ENCODE measurements around the gene HUWE1.
"Not testable (repeated sequence)": the region's sequence is repeated elsewhere in the genome, so short reads cannot be mapped to it uniquely, and the experiment has no call there.

HUWE1 gene

GRCh38 chrX:53547668-53548067, 138.9 kb downstream of the HUWE1 start:
- intact Hi-C loops (cut with DNase I): no loop called here
- no peak for DNase-seq

DNA sequence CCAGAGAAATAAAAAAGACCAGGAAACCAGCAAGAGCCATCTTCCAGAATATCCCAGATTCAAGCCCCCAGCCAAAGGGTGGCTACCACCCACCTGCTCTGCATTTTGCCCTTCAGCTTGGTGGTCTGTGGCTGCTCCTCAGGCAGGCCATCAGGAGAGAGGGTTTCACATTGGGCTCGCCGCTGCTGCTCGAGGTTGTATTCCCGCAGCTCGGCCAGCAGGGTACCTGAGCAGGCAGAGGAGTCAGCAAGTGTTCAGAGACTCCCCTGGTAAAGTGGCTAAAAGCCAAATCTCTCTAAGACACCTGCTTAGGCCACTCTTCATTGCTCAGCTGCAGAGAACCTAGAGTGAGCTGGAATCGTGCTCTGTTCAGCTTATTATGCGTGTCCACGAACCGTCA, 141.6 kb downstream of the HUWE1 start:
- DNase-seq: no peak
- intact Hi-C loops (cut with DNase I): no loop called here

- DNase-seq: no peak
- intact Hi-C loops (cut with DNase I): no loop called here
Measured at GRCh38 chrX:53538781-53539180, 147.7 kb downstream of the HUWE1 start.

DNA sequence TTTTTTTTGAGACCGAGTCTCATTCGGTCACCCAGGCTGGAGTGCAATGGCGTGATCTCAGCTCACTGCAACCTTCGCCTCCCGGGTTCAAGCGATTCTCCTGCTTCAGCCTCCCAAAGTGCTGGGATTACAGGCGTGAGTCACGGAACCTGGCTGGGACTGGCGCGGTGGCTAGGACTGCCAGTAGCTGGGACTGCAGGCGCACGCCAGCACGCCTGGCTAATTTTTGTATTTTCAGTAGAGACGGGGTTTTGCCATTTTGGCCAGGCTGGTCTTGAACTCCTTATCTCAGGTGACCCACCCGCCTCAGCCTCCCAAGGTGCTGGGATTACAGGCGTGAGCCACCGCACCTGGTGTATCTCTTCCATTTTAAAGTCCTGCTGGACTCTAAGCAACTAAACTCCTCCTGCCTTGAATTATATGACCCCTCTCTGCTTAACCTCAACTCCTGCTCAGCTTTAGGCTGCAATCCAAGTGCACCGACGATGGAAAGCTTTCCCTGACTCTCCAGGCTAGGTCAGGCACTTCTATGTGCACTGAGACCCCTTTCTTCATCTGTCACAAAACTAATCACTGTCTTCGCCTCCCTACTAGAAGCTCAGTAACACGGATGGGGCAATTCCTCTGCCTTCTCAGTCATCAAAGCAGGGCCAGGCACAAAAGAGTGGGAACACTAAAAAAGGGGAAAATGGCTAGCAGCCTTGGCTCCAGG, 155.1 kb downstream of the HUWE1 start:
- intact Hi-C loops (cut with DNase I): not testable (repeated sequence)

DNA sequence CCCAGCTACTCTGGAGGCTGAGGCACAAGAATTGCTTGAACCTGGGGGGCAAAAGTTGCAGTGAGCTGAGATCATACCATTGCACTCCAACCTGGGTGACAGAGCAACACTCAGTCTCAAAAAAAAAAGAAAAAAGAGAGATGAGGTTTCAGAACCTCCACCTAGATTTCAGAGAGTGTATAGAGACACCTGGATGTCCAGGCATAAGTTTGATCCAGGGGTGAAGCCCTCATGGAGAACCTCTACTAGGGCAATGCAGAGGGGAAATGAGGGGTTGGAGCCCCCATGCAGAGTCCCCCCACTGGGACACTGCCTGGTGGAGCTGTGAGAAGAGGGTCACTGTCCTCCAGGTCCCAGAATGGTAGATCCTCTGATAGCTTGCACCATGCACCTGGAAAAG, 159.5 kb downstream of the HUWE1 start:
- intact Hi-C loops (cut with DNase I): no loop called here
- no peak for DNase-seq

More for the DNA sequence above, 155.1 kb downstream of the HUWE1 start:
- not testable (repeated sequence) for DNase-seq

DNA sequence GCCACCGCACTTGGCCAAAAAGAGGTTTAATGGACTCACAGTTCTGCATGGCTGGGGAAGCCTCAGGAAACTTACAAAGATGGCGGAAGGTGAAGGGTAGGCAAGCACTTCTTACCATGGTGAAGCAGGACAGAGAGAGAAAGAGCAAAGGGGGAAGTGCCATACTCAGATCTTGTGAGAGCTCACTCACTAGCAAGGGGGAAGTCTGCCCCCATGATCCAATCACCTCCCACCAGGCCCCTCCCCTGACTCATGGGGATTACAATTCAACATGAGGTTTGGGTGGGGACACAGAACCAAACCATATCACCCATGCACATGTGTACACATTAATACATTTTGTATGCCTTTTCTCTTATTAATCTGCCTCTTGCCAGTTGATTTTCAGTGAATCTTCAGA, 175.2 kb downstream of the HUWE1 start:
- DNase-seq: no peak
- intact Hi-C loops (cut with DNase I): no loop called here

DNA sequence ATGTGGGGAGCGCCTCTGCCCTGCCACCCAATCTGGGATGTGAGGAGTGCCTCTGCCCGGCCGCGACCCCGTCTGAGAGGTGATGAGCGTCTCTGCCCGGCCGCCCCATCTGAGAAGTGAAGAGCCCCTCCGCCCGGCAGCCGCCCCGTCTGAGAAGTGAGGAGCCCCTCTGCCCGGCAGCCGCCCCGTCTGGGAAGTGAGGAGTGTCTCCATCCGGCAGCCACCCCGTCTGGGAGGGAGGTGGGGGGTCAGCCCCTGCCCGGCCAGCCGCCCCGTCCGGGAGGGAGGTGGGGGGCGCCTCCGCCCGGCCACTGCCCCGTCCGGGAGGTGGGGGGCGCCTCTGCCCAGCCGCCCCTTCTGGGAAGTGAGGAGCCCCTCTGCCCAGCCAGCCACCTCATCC, 182.5 kb downstream of the HUWE1 start:
- intact Hi-C loops (cut with DNase I); DNase-seq: not testable (repeated sequence)

GRCh38 chrX:53494436-53494835, 192.1 kb downstream of the HUWE1 start:
- DNase-seq: no peak
- intact Hi-C loops (cut with DNase I): no loop called here

DNA sequence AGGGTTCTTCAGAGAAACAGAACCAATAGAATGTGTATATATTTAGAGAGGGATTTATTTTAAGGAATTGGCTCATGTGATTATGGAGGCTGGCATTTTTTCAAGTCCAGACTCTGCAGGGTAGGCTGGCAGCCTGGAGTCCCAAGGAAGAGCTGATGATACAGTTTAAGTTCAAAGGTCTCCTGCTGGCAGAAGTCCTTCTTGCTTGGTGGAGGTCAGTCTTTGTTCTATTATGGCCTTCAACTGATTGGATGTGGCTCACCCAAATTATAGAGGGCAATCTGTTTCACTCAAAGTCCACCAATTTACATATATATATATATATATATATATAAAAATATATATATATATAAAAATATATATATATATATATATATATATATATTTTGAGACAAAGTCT, 200.2 kb downstream of the HUWE1 start:
- intact Hi-C loops (cut with DNase I): no loop called here
- no peak for DNase-seq

- DNase-seq: no peak
- intact Hi-C loops (cut with DNase I): no loop called here
Measured at GRCh38 chrX:53483838-53484405, 202.6 kb downstream of the HUWE1 start.

DNA sequence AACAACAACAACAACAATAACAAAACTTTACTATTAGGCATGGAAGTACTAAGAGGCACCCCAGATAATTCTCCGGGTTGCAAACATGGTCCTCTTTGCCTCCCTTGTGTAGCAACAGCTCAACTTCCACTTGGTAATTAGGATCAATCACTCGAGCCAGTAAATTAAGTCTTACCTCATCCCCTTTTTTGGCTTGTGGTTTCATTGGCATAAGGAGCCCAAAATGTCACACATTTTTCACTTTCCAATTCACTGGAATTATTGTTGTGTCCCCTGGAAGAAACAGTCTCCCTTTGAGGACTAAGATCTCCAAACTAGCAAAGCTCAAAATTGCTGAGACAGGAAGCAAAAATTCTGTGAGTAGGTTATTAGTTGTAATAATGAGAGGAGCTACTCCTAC, 203.1 kb downstream of the HUWE1 start:
- intact Hi-C loops (cut with DNase I): no loop called here

More for the DNA sequence above, 203.1 kb downstream of the HUWE1 start:
- DNase-seq: no peak
